Right renal cortex interstitium (tissue), 3 donors: Measurements from ENCODE around the gene METTL26. TPM values are rescaled to one million over a fixed set of nuclear protein-coding genes. Genes with fewer than 3 reads are reported as not detected.

Source experiments
- DNase-seq, 3 donors: peaks; one replicate each; pipeline ENCODE4 v3.0.0-alpha.2; 2013; ENCODE audit warnings: low read depth in 3 of 3, low spot score in 2 of 3
- polyA plus RNA-seq, 3 donors: library from polyadenylated mRNA; unstranded; fragments of 120-200 nt; gene quantifications; one replicate each; pipeline ENCODE4 v1.2.1, GENCODE V29; 2013; ENCODE audit not compliant: insufficient read length in 3 of 3

The METTL26 gene
- polyA plus RNA-seq, 3 donors, result 34.8 to 45.2 (median 42.0) TPM

GRCh38 chr16:641326-642188, 5.5 kb upstream of the METTL26 start, which contains the start of gene MCRIP2:
Gene MCRIP2, plus strand, starts transcription at chr16:641828. Its CDS starts 164 bp downstream, at chr16:641992.
- no peak for DNase-seq

DNA sequence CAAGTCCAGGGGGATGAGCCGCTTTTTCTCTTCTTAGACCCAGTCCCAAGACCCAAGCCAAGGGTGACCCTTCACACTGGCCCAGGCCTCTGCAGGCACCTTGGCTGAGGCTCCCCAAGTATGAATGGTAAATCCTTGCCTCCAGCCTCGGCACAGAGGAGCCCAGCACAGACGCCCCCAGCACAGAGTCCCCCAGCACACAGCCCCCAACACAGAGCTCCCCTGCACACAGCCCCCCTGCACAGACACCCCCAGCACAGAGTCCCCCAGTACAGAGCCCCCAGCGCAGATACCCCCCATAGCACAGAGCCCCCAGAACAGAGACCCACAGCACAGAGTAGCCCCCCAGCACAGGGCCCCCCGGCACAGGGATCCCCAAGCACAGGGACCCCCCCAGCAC, 4.5 kb upstream of the METTL26 start:
- no peak for DNase-seq

GRCh38 chr16:638836-639235, 2.7 kb upstream of the METTL26 start:
- DNase-seq, result no peak

DNA sequence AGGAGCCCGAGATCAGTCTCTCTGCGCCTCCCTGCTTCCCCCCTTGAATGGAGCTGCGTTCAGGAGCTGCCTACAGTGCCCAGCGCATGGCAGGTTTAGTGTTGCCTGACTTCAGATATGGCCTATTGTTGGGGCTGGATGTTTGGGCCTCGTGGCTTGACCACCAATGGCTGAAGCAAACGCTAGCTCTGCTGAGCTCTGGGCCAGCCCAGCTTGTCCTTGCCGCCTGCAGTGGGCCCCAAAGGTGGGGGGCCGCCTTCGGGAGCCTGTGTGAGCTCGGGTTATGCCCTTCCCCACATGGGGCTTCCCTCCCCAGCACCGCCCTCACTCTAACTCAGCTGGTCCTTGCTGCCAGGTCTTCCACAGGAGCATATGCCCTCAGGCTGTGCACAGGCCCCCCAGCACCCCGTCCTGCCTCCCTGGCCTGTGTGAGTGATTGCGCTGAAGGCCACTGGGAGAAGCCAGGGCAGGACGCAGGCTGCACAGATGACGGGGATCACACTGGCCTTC, 2.0 kb upstream of the METTL26 start:
- no peak for DNase-seq

- peak in 1 of 3 donors; percentile 74 for DNase-seq
Observed at GRCh38 chr16:637081-638018, 1.2 kb upstream of the METTL26 start.

DNA sequence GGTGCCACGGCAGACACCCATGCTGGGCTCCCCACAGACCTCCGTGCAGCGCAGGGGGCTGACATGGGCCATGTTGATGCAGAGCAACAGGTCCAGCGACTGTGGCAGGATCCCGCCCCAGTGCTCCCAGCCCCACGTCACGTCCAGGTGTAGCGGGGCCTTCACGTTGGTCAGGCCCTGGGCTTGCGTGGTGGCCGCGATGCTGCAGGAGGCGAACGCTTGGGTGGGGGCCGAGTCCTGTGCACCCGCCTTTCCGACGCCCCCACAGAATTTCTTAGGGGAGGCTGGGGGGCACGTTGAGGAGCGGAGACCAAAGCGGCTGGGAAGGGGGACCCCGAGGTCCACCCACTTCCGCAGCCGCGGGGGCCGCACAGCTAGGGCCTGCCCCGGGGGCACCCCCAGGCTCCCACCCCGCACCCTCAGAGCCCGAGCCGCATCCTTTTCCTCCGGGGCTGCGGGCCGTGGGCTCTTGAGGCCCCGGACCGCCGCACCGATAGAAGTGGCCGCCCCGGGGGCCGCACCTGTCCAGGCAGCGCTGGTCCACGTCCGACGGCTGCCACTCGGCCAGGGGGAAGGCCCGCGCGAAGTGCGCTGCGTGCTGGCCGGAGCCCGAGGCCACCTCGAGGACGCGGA, 416 bp downstream of the METTL26 start:
- no peak for DNase-seq

GRCh38 chr16:634996-635395, 1.1 kb downstream of the METTL26 start:
- no peak for DNase-seq

GRCh38 chr16:634051-634670, 1.9 kb downstream of the METTL26 start:
- no peak for DNase-seq

GRCh38 chr16:633336-634050, 2.6 kb downstream of the METTL26 start:
- DNase-seq, result no peak

DNA sequence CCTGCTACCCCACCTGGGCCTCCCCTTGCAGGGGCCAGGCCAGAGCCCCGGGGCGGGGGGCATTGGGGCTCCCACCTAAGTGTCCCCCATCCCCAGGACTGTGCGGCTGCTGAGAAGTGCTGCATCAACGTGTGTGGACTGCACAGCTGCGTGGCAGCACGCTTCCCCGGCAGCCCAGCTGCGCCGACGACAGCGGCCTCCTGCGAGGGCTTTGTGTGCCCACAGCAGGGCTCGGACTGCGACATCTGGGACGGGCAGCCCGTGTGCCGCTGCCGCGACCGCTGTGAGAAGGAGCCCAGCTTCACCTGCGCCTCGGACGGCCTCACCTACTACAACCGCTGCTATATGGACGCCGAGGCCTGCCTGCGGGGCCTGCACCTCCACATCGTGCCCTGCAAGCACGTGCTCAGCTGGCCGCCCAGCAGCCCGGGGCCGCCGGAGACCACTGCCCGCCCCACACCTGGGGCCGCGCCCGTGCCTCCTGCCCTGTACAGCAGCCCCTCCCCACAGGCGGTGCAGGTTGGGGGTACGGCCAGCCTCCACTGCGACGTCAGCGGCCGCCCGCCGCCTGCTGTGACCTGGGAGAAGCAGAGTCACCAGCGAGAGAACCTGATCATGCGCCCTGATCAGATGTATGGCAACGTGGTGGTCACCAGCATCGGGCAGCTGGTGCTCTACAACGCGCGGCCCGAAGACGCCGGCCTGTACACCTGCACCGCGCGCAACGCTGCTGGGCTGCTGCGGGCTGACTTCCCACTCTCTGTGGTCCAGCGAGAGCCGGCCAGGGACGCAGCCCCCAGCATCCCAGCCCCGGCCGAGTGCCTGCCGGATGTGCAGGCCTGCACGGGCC, 3.4 kb downstream of the METTL26 start:
- DNase-seq, result no peak

DNA sequence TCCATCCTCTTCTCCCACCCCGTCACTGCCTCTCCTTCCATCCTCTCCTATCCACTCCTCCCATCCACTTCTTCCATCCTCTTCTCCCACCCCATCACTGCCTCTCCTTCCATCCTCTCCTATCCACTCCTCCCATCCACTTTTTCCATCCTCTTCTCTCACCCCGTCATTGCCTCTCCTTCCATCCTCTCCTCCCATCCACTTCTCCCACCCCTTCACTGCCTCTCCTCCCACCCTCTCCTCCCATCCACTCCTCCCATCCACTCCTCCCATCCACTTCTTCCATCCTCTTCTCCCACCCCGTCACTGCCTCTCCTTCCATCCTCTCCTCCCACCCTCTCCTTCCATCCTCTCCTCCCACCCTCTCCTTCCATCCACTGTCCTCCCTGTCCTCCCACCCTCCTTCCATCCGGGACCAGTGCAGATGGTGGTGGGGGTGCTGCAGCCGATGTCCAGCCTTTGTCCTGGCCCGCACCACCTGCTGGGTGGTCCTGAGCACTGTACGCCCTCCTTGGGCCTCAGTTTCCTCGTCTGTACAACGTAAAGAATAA, 4.2 kb downstream of the METTL26 start:
- DNase-seq, result no peak

DNA sequence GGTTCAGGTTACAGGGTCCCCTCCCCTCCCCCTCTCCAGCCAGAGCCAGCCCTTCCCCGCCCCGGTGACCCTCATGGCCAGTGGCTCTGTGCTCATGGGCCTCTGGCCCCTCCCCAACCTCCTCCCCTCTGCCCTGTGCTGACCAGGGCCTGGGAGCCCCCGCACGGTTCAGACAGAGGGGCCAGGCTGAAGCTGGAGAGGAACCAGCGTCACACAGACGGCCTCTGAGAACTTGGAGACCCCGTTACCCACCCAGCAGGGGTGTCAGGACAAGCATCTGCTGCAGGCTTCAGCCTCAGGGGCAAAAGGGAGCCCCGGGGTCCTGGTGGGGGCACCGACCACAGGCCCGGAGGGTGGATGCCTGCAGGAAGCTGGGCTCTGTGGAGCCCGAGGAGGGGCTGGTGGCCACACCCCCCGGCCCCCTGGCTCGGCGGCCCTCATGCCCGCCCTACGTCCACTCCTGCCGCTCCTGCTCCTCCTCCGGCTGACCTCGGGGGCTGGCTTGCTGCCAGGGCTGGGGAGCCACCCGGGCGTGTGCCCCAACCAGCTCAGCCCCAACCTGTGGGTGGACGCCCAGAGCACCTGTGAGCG, 5.2 kb downstream of the METTL26 start, which contains the start of gene WFIKKN1:
Gene WFIKKN1 (plus strand): TSS at position 171 of the 591 bp plus-strand sequence. CDS start 269 bp downstream, at position 440.
- no peak for DNase-seq

DNA sequence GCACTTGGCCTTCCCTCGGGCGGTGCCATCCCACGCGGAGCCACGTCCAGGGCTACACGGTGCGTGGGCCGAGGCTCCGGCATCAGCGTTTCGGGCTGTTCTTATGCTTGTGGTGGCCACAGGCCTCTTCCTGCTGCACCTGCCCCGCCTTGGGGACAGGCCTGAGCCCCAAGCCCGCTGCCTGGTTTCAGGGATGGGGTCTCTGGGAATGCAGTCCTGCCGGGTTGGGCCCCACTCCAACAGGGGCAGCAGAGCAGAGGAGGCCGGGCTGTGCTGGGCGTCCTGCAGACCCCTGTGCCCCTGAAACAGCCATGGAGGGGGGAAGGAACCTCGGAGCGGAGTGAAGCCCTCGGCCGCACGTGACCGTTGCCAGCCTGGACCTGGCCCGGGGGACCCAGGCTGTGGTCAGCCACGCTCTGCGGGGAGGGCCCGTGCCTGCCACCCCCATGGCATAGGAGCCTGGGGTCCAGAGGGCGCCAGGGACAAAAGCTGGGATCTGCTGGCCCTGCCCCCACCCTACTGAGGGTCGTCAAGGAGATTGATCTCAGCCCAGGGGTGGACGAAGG, 5.8 kb downstream of the METTL26 start:
- no peak for DNase-seq

DNA sequence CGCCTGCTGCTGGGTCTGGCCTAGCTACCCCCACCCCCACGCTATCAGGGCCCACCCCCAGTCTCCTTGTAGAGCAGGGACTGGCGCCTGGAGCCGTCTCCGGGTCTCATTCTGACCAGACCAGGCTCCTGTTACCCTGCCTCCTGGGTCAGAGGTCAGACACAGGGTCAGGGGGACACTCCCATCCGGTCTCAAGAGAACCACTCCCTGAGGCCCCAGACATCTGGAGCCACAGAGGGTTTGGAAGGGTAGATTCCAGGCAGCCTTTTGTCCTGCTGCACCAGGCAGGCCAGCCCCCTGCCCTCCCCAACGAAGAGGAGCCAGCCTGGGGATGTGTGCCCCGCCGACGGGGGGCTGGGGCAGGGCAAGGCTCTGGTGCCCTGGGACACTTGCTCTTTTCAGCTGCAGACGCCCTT, 6.3 kb downstream of the METTL26 start:
- no peak for DNase-seq

GRCh38 chr16:629185-629832, 6.8 kb downstream of the METTL26 start:
- DNase-seq, result no peak

DNA sequence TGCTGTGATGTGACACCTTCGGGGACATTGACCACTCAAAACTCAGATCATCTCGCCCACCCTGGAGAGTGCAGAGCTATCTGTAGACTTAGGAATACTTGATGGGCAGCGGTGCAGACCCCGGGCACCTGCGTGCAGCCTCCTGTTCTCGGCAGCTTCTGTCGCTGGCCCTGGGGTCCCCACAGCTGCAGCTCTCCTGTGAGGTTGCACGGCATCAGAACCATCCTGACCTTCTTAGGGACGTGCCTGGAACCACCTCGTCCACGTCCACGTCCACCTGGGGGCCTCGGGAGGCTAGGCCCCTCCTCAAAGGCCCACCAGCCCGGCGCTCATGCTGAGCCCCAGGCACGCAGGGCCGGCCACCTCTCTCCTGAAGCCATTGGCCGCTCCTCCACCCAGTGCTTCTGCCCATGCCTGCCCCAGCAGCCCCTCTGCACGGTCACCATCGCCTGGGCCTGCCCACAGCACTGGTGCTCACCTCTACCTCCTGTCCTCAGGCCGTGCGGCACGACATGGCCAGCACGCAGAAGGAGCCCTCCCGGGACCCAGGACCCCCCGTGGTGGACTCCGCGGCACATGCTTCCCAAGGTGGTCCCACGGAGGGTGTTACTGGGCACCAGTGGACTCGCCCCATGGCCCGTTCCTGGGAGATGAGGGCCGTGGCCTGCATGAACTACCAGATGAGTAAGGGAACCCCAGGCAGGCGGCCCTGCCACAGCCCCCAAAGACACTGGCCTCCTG, 7.6 kb downstream of the METTL26 start:
- no peak for DNase-seq
